OCI-LY7 (cell line): ENCODE data around the gene TLCD5. TPM values are rescaled to one million over a fixed set of nuclear protein-coding genes. Genes with fewer than 3 reads are reported as not detected.

Source experiments
- BruUV-seq: library from RNA; stranded (reverse); fragments of 400-500 nt; replicated peaks from 2 replicates; lab custom pipeline; 2021; lab: Mats Ljungman, UMichigan
- CTCF ChIA-PET: fragments of 300-600 bp; sonication (Branson Sonifier 250); formaldehyde crosslinking; loops from one replicate; lab custom pipeline; 2022; ENCODE audit warnings: antibody characterized with exemption; ENCODE audit not compliant: unreplicated experiment; lab: Charles Lee
- POLR2A ChIA-PET: fragments of 300-600 bp; sonication (Branson Sonifier 250); formaldehyde crosslinking; loops from one replicate; lab custom pipeline; 2022; ENCODE audit warnings: antibody characterized with exemption; lab: Charles Lee
- DNase-seq: peaks from one replicate; pipeline ENCODE4 v3.0.0-alpha.2; 2015; ENCODE audit warnings: low spot score
- H2AFZ ChIP-seq: fragments of 200-600 bp; sonication (generic), shearing (Covaris generic); 2 replicates; pipeline ENCODE4 v1.6.1; 2014; ENCODE audit warnings: mild to moderate bottlenecking, antibody characterized with exemption, low read length, moderate library complexity
- H3K27ac ChIP-seq: fragments of 200-600 bp; sonication (generic); 2 replicates; pipeline ENCODE4 v1.5.1; 2014; ENCODE audit warnings: mixed run types, low read depth, mild to moderate bottlenecking, moderate library complexity, low read length, inconsistent platforms; ENCODE audit not compliant: poor library complexity, severe bottlenecking
- H3K36me3 ChIP-seq: fragments of 200-600 bp; sonication (generic); 2 replicates; pipeline ENCODE4 v1.6.1; 2014; ENCODE audit warnings: mild to moderate bottlenecking, antibody characterized with exemption, low read length, moderate library complexity, mixed read lengths; ENCODE audit not compliant: insufficient read depth
- H3K4me1 ChIP-seq: fragments of 200-600 bp; sonication (generic); 2 replicates; pipeline ENCODE4 v1.5.1; 2014; ENCODE audit warnings: mild to moderate bottlenecking, low read length; ENCODE audit not compliant: insufficient read depth, poor library complexity, severe bottlenecking
- H3K4me2 ChIP-seq: fragments of 200-600 bp; sonication (generic); 2 replicates; pipeline ENCODE4 v1.6.1; 2014; ENCODE audit warnings: mild to moderate bottlenecking, low read length
- H3K4me3 ChIP-seq: fragments of 200-600 bp; sonication (generic); 2 replicates; pipeline ENCODE4 v1.5.1; 2014; ENCODE audit warnings: mild to moderate bottlenecking, low read depth, low read length; ENCODE audit not compliant: poor library complexity, severe bottlenecking
- H3K79me2 ChIP-seq: fragments of 200-600 bp; sonication (generic); 2 replicates; pipeline ENCODE4 v1.6.1; 2016; ENCODE audit warnings: low read depth, mild to moderate bottlenecking, low read length, moderate library complexity, mixed read lengths; ENCODE audit not compliant: insufficient read depth
- H3K9me2 ChIP-seq: fragments of 200-600 bp; sonication (generic); 2 replicates; pipeline ENCODE4 v1.6.1; 2016; ENCODE audit warnings: mild to moderate bottlenecking, low read length, mixed read lengths; ENCODE audit not compliant: insufficient read depth
- H3K9me3 ChIP-seq: fragments of 200-600 bp; sonication (generic); 2 replicates; pipeline ENCODE4 v1.6.1; 2014; ENCODE audit warnings: mild to moderate bottlenecking, mixed run types, low read length, mixed read lengths
- H4K20me1 ChIP-seq: fragments of 200-600 bp; sonication (generic); 2 replicates; pipeline ENCODE4 v1.6.1; 2014; ENCODE audit warnings: mild to moderate bottlenecking, antibody characterized with exemption, low read length, moderate library complexity, mixed read lengths; ENCODE audit not compliant: insufficient read depth
- EZH2phosphoT487 ChIP-seq: fragments of 200-600 bp; sonication (generic); IDR thresholded peaks from 2 replicates; pipeline ENCODE4 v1.6.1; 2018; ENCODE audit warnings: low read depth, borderline replicate concordance, mild to moderate bottlenecking, mixed run types, antibody characterized with exemption, low read length, moderate library complexity, mixed read lengths
- intact Hi-C: fragments of 100-400 bp; cut with micrococcal nuclease; formaldehyde crosslinking; loops from one replicate; pipeline ENCODE4 v1.10.0; 2022; ENCODE audit not compliant: unreplicated experiment
- total RNA-seq, 2 experiments: library from RNA; depleted of rRNA in 1 of 2; stranded (reverse); fragments of >200 nt in 1 of 2; shearing (Covaris generic) in 1 of 2; gene quantifications; 2 replicates each; pipeline ENCODE4 v1.2.3, GENCODE V29; 2014 to 2022
- TF ChIP-seq, protein P1 (sequence below): fragments of 200-600 bp; sonication (generic); conservative IDR thresholded peaks from 2 replicates; pipeline ENCODE4 v1.5.1; 2014; ENCODE audit warnings: mild to moderate bottlenecking, antibody characterized with exemption, low read length, moderate library complexity, mixed read lengths

The TLCD5 gene
- total RNA-seq, 2 experiments from 2014 or later, result 0.60 TPM; not detected in 1

DNA sequence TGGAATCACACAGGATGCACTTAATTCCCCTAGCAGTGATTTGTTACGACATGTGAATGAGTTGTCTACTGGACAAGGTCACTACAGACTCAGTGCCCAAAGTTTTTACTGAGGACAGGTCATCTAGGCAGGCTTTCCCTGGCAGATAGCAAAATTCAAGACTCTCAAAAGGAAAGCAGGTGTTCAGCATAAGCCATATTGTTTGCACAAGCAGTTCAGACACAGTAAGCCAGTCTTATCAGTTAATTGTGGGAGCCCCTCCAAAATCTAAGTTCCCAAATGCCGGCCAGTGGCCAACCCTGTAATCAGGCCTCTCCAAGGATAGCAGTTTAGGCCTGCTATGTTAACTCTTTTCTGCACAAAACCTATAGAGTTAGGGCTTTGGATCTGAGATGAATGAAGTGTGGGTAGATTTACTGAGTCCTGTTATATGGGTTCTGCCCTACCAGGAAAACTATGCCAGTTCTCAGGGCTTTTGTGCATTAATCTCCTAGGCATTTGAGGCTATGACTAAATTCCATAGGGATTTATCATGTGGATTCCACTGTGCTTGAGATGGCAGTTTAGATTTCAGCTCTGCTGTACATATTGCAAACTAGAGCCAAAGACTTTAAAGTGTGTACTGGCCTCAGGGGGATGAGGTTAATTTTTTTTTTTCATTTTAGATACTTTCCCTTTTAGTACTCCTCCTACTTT is 6.3 kb downstream of the TLCD5 start:
- H3K79me2 ChIP-seq, result no peaks in the 10 kb centered on the region
- no peak overlapping the region for H3K4me2 ChIP-seq
- DNase-seq, result no peak
- intact Hi-C loops, result loop anchor here (10.0 kb wide), 2 partner anchors 293 to 353 kb away; no protein-coding TSS in a partner anchor
- H2AFZ ChIP-seq, result no peak overlapping the region
- H3K4me3 ChIP-seq, result no peak overlapping the region
- no peaks in the 10 kb centered on the region for H3K9me3 ChIP-seq
- no peaks in the 10 kb centered on the region; the same call in 1 of the 2 replicates for H4K20me1 ChIP-seq
- CTCF ChIA-PET, result no interaction called here
- H3K9me2 ChIP-seq, result no peaks in the 10 kb centered on the region
- H3K4me1 ChIP-seq, result peaks cover 18% of the 10 kb centered on the region
- no TSS peak for BruUV-seq
- no peak overlapping the region for H3K27ac ChIP-seq
- no peak for TF ChIP-seq EZH2phosphoT487
- TF ChIP-seq, protein P1, sequence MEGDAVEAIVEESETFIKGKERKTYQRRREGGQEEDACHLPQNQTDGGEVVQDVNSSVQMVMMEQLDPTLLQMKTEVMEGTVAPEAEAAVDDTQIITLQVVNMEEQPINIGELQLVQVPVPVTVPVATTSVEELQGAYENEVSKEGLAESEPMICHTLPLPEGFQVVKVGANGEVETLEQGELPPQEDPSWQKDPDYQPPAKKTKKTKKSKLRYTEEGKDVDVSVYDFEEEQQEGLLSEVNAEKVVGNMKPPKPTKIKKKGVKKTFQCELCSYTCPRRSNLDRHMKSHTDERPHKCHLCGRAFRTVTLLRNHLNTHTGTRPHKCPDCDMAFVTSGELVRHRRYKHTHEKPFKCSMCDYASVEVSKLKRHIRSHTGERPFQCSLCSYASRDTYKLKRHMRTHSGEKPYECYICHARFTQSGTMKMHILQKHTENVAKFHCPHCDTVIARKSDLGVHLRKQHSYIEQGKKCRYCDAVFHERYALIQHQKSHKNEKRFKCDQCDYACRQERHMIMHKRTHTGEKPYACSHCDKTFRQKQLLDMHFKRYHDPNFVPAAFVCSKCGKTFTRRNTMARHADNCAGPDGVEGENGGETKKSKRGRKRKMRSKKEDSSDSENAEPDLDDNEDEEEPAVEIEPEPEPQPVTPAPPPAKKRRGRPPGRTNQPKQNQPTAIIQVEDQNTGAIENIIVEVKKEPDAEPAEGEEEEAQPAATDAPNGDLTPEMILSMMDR, result no peak
- no peaks in the 10 kb centered on the region for H3K36me3 ChIP-seq
- POLR2A ChIA-PET, result interaction anchor here (0.7 kb wide), 1 partner anchor 179 kb away, joined by 3 read pairs; no protein-coding TSS in a partner anchor

DNA sequence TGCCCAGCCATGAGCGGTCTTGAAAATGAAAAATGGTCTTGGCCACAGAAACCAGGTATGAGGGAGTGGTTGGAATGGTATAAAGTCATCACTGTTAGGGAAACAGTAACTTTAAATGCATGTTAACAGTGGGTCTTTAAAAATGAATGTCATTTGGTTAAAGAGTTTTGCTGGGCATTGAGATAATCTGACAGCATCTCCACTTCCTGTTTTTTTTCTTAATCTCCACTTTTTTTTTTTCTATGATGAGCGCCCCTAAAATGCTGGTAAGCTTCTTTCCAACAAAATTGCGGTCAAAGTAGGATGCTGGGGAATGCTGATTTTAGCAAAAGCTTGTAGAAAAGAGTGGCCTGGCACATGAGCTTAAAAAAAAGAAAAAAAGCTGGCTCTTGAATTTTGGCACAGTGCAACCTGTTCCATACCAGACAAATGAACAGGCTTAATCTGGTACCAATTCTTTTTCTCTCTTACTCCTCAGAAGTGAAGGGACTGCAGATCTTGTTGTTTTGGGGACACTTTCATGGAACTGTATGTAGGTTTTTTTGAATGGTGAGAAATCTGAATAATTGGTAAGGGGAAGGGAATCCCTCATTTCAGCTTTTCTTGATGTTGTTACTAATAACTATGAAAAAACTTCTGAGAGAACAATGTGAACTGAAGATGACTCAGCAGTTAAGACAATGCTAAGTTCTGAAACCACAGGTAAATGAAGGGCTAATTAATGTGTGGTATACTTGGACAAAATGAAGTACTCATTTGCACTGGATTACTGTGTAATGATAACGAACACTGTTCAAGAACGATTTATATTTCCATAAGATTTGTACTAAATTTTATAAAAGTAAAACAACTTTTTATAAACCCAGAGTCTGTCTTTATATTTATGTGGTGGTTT is 8.0 kb downstream of the TLCD5 start:
- intact Hi-C loops, result loop anchor here (10.0 kb wide), 2 partner anchors 292 to 352 kb away; no protein-coding TSS in a partner anchor
- no peak overlapping the region for H3K4me3 ChIP-seq
- no peaks in the 10 kb centered on the region for H3K9me2 ChIP-seq
- H3K36me3 ChIP-seq, result no peaks in the 10 kb centered on the region
- no peak for TF ChIP-seq EZH2phosphoT487
- TF ChIP-seq, protein P1, result no peak
- no TSS peak for BruUV-seq
- H3K27ac ChIP-seq, result no peak overlapping the region
- CTCF ChIA-PET, result no interaction called here
- no peak for DNase-seq
- POLR2A ChIA-PET, result interaction anchor here (0.7 kb wide), 3 partner anchors 57 to 124 kb away, joined by 3 to 4 read pairs (median 3); no protein-coding TSS in a partner anchor
- H3K9me3 ChIP-seq, result no peaks in the 10 kb centered on the region
- H3K4me2 ChIP-seq, result no peak overlapping the region
- peaks cover 14% of the 10 kb centered on the region for H4K20me1 ChIP-seq
- peaks cover 12% of the 10 kb centered on the region; the same call in 1 of the 2 replicates for H3K79me2 ChIP-seq
- peaks cover 22% of the 10 kb centered on the region for H3K4me1 ChIP-seq
- no peak overlapping the region for H2AFZ ChIP-seq
